ENCODE data around the gene RFTN1. TPM values are rescaled to one million over a fixed set of nuclear protein-coding genes. Genes with fewer than 3 reads are reported as not detected.

Gene RFTN1
- polyA plus RNA-seq, 4 donors, result 30.2 to 35.5 (median 32.5) TPM

DNA sequence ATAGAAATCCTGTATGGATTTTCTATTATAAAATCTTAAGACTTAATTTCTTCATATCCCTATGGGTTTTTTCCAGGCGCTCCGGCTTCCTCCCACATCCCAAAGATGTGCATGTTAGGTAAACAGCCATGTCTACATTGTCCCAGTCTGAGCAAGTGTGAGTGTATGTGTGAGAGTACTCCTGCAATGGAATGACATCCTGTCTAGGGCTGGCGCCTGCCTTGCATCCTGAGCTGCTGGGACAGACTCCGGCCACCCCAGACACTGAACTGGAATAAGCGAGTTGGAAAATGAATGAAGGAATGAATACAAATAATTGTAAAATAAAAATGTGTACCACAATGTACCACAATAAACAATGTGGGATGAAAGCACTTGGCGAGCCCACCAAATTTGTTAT, 69.2 kb downstream of the RFTN1 start:
- DNase-seq (ENCODE audit: low read depth in 4 of 4, low spot score in 2 of 4), result no peak

- no peak for DNase-seq (ENCODE audit: low read depth in 4 of 4, low spot score in 2 of 4)
Observed at GRCh38 chr3:16442730-16443129, 70.8 kb downstream of the RFTN1 start.

- DNase-seq (ENCODE audit: low read depth in 4 of 4, low spot score in 2 of 4), result no peak
Observed at GRCh38 chr3:16441371-16441875, 72.1 kb downstream of the RFTN1 start.

- no peak for DNase-seq (ENCODE audit: low read depth in 4 of 4, low spot score in 2 of 4)
Observed at GRCh38 chr3:16439848-16440708, 73.4 kb downstream of the RFTN1 start.

DNA sequence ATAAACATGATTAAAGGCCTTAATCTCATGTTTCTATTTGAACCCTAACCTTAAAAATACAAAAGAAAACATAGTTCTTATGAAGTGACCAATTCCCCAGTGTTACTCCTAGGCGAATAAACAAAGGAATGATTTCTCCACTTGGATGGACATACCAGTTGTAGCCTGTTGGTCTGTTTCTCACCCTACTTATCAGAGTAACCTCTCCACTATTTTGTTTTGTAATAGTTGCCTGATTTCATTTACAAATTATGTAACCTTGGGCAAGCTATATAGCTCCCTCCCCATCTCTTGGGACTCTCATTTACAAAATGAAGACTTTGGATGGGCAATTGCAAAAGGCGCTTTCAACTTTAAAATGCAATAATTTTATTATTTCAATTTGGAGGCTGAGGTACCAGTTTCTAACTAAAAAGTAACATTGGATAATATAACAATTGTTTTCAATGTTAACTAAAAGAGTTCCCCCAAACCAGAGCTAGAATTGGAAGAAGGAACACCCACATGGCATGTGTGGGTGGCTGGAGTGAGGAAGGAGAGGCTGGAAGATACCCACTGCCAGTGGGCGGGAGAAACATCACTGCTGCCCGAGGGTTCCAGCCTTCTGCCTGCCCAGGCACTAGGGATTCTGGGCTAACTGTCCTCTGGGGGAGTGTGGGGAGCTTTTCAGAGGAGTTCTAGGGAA, 74.2 kb downstream of the RFTN1 start:
- DNase-seq (ENCODE audit: low read depth in 4 of 4, low spot score in 2 of 4), result no peak

DNA sequence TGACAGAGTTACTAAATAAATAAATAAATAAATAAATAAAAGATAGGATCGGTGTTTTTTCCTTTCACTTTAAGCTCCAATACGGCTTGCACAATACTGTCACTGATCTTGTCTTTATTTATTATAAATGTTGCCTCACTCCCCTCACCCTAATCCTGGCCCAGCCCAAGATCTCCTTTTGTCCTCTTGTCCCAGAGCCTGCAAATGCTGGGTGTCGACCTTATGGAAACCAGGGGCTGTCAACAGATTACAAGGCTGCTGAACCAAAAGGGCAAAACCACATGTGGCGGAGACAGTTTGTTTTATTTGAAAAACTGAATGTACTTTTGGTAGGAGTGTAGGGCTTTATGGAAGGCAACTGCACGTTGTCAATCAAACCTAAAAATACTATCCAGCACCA, 75.9 kb downstream of the RFTN1 start:
- DNase-seq (ENCODE audit: low read depth in 4 of 4, low spot score in 2 of 4), result no peak

DNA sequence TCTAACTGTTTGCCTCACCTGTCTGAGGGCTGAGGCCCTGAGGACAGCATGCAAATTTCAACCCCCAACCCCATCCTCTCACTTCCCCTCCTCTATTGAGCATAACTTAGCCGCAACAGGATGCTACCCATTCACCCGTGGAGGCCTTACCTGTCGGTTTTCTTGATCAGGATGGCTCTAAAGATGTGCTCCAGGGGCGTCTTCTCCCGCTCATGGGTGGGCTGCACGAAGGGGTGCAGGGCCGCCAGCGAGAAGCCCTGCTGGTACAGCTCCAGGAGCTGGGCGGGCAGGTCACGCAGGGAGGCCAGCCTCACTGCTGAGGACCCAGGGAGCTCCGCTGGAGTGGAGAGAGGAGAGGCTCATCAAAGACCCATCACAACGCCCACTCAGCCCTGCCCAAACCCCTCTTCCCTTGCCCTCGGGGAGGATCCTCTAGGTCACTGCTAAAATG, 79.8 kb downstream of the RFTN1 start:
- DNase-seq (ENCODE audit: low read depth in 4 of 4, low spot score in 2 of 4), result no peak

DNA sequence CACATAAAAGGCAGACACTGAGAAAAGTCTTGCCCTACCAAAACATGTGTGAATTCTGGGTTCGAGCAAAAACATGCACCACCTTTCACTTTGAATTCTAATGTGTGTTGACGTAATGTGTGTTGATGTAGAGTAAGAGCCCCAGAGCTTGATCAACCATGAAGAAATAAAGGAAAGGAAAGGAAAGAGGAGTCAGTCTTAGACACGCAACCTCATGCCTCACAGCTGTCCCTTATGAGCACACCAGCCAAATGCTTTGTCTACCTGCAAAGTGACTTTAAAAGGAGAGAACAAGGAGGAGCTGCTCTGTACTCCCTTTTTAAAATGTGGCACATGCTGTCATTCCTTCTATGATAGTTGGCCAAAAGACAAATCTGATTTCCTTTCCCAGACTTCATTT, 80.8 kb downstream of the RFTN1 start:
- no peak for DNase-seq (ENCODE audit: low read depth in 4 of 4, low spot score in 2 of 4)

DNA sequence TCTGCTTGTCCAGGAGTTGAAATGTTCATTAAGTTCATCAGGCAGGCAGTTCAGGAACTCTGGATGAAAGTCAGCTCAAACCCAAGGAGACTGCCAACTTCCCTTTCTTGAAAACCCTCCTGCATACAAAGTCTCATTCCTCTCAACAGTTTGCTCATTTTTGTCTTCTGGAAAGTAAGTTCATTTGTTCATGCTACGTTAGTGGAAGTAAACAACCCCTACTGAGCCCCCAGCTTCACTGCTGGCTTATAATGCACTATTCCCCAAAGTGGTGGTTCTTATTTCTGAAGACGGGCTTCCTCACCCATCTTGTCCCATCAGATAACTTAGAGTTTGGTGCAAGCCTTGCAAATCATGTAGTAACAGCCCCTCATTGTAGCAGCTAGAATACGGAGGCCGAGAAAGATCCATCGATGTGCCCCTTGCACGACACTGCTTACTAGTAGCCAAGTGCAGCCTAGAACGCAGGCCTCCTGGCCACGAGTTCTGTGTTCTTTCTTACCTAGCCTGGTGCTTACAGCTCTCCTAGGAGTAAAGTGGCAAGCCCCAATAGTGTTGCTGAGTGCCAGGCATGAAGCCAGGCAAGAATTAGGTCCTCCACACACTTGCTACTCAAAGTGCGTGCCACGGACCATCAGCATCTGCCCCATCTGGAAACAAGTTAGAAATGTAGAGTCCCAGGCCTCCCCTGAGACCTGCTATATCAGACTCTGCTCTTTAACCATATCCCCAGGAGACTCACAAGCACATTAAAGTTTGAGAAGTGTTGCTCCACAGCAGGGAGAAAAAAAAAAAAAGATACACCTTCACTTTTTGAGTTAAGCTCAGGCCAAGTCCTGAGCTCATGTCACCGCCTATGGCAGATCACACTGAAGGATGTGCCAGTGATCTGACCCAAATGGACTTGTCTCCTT, 82.5 kb downstream of the RFTN1 start:
- no peak for DNase-seq (ENCODE audit: low read depth in 4 of 4, low spot score in 2 of 4)

DNA sequence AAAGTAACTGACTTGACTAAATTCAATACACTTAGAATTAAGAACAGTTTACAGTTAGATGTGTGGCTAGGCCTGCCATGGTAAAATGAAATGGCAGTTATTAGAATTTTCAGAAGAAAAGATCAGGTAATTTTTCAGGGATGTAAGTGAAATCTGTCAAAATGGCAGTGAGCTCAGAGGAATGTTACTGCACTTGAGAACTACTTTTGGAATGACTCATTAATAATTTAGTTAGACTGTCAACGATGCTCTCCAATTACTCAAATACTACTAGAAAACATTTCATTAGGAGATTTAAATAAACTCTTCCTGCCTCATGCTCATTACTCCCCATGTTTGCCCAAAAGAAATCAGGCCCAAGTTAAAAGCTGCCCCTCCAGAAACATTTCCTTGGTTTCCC, 84.4 kb downstream of the RFTN1 start:
- DNase-seq (ENCODE audit: low read depth in 4 of 4, low spot score in 2 of 4), result no peak

DNA sequence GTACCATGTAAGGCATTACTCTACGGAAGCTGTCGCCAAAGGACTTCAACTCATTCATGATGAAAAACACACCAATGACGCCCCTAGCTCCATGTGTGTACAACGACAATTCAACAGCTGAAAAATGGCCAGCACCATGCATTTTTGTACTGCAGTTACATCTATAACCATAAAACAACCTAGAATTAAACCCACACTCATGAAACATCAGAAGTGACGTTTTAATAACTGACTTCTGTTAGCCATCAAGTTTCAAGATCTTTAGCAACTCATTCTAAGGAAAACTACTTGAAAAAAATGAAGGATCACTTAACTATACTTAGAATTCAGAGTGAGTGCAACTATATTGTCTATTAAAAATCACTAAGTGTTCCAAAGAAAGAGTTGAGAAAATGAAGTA, 84.9 kb downstream of the RFTN1 start:
- DNase-seq (ENCODE audit: low read depth in 4 of 4, low spot score in 2 of 4), result no peak

DNA sequence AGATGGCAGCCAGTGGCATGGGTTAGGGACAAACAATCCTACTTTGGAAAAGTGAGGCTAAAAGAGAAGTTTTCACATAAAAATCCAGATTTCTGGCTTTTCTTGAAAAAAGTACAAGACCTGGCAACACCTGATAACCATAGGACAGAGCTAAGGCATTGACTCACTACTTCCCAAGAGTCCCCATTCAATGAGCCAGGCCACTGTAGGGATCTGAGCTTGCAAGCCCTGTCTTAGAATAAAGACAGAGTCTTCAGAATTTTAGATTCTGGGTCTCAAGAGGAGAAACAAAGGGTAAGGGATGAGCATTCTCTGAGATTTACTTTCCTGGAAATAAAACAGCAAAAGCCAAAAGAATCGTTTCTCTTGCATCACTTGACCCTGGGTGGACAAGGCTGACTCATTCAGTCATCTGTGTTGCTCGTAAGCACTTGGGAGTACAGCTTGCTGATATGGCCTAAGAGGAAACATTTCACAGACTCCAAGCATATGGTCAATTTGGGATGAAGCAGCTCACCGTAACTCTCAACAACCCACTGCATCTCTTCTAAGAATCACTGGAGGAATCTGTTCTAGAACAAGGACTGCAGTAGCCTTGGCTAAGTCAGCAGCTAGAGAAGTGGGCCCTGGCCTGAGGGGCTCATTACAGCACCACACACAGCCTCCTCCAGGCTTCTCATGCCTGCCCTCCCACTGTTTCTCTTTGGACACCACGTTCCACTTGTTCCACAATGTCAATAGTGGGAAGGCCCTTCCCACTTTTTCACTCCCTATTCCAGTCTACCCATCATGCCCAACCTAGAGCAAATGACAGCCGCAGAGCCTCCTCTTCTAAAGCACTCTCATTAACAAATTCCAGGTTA, 86.2 kb downstream of the RFTN1 start:
- DNase-seq (ENCODE audit: low read depth in 4 of 4, low spot score in 2 of 4), result no peak

DNA sequence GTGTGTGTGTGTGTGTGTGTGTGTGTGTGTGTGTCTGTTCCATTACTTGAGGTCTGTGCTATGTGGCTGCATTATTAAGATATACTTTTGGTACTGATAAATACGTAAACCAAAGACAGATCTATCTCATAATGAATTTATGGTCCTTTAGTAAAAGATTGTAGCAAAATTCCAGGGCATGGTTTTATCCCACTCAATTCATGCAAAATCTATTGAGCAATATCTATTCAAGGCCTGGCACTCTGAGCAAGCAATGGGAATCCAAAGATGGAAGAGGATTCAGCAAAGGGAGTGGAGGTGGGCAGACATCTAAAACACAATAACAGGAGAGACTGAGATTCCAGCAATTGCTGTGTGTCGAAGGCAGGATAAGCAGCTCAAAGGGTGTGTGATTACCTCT, 86.8 kb downstream of the RFTN1 start:
- no peak for DNase-seq (ENCODE audit: low read depth in 4 of 4, low spot score in 2 of 4)

- DNase-seq (ENCODE audit: low read depth in 4 of 4, low spot score in 2 of 4), result no peak
Observed at GRCh38 chr3:16426029-16426400, 87.5 kb downstream of the RFTN1 start.

GRCh38 chr3:16425398-16426028, 88.0 kb downstream of the RFTN1 start:
- DNase-seq (ENCODE audit: low read depth in 4 of 4, low spot score in 2 of 4), result no peak

DNA sequence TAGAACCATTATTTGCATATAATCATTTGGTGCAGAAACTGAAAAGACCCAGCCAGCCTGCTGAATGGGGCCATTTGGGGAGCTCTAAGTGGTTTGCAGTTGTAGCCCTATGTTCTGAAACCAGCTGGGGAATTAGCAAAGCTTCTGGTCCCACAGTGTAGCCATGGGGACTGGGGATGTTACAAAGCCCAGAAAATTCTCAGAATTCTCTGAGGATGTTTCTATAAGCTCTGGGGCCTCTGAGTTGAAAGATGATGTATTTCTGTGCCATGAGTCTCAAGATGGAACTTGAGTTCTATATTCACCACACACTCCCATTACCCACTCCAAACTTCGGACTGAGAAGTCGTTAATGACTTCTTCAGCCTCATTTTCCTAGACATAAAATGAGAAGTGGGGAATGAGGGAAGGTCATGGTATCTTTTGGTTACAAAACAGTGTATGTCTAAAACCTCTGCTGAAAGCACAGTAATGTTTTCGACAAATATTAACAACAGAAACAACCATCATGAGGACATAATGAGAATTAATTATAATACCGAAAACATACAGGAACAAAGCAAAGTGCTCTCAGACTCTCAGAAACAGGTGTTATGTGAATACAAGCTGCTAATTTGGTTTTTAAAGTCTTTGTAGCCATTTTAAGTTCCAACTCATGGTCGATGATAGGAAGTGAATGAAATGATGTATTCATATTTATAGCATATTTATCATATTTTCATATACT, 89.4 kb downstream of the RFTN1 start:
- no peak for DNase-seq (ENCODE audit: low read depth in 4 of 4, low spot score in 2 of 4)

DNA sequence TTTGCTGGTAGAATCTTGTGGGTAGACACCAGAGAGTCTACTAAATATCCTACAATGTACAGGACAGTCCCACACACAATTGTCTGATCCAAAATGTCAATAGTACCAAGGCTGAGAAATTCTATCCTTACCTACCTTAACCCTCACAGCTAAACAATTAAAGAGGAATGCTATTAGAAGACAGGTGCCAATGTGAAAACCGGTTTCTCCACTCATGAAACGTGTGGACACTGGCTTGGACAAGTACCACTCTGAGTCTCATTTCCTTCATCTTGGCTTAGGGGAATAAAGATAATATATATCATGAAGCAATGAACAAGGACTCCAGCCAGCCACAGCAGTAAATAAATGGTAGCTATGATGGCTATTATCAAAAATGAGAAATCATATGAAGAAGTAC, 90.2 kb downstream of the RFTN1 start:
- DNase-seq (ENCODE audit: low read depth in 4 of 4, low spot score in 2 of 4), result no peak

- no peak for DNase-seq (ENCODE audit: low read depth in 4 of 4, low spot score in 2 of 4)
Observed at GRCh38 chr3:16419640-16420241, 93.8 kb downstream of the RFTN1 start.
